ENCODE results near the gene USP54. TPM values are rescaled to one million over a fixed set of nuclear protein-coding genes. Genes with fewer than 3 reads are reported as not detected.
A peak's percentile ranks its signal among the peaks of the same experiment; 100 is the strongest.

The USP54 gene
- total and polyA plus RNA-seq, 9 of the 15 experiments (the other 6 are each of a cell fraction or from before 2014, with no cell fraction given) = 3.8 to 40.1 (median 16.9) TPM

DNA sequence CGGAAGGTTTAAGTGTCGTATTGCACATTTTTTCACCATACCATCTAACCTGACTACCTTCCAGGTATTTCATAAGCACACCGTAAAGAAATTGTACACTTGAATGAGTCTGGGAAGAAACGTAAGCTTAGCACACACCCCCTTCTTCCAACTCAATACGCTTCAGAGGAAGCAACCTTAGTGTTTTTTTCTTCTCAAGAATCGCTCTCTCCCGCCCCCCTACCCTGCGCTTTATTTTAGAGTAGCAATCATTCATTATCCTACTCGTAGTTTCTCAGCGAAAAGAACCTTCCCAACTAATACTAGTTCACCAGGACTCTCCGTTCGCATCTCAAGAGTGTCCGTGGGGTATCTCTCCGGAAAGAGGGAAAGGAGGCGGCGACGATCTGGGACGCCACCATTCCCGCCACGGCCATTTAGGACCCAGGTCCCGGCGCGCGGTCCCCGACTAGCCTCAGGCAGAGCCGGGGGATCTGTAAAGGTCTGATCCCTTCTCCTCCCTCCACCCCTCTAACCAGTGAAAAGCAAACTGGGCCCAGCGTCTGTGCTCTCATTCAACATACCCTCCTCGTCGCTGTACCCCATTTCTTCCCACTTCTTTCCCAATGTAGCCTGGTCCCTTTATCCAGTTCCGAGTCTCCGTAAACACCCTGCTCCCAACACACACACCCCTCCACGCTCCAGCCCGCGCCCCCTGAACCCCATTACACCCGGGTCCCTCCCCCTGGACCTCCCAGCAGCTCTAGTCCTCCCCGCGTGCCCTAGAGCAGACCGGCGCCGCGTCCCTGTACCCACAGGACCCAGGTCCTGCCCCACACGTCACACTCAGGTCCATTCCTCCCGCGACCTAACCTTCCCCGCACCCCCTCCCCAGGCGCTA, 34.1 kb upstream of the USP54 start (continued):
- TF ChIP-seq, protein P1, sequence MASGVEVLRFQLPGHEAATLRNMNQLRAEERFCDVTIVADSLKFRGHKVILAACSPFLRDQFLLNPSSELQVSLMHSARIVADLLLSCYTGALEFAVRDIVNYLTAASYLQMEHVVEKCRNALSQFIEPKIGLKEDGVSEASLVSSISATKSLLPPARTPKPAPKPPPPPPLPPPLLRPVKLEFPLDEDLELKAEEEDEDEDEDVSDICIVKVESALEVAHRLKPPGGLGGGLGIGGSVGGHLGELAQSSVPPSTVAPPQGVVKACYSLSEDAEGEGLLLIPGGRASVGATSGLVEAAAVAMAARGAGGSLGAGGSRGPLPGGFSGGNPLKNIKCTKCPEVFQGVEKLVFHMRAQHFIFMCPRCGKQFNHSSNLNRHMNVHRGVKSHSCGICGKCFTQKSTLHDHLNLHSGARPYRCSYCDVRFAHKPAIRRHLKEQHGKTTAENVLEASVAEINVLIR (CRISPR knock-in tag; IDR thresholded peaks at IDR 0.05) = no peak
- TF ChIP-seq GTF3C2 (IDR thresholded peaks at IDR 0.05; ENCODE audit: borderline replicate concordance, extremely low read depth, insufficient read length) (no peak), PRMT5 (CRISPR knock-in tag; IDR thresholded peaks at IDR 0.05) (no peak), HNRNPH1 (optimal IDR thresholded peaks at IDR 0.05; ENCODE audit: low read depth, low read length) (no peak), SMARCA4 (IDR thresholded peaks at IDR 0.05) (peak; percentile 37; the same call in 1 of the 2 replicates), ZNF3 (CRISPR knock-in tag; IDR thresholded peaks at IDR 0.05) (no peak), DDX20 (tag; IDR thresholded peaks at IDR 0.05; ENCODE audit: low read depth) (no peak), ADNP (tag; IDR thresholded peaks at IDR 0.05) (no peak), C11orf30 (IDR thresholded peaks at IDR 0.05; ENCODE audit: low read depth) (no peak), ARID2 (IDR thresholded peaks at IDR 0.05) (0 out of 2 replicates have a peak, but pooled peaks have one; percentile 20), SIX5 (IDR thresholded peaks at IDR 0.05; ENCODE audit: borderline replicate concordance in 1 of 2, insufficient read depth in 1 of 2, low read depth in 1 of 2, low read length in 2 of 2) (no peak), CBFA2T3 (IDR thresholded peaks at IDR 0.05) (no peak)
- TF ChIP-seq, protein P2, sequence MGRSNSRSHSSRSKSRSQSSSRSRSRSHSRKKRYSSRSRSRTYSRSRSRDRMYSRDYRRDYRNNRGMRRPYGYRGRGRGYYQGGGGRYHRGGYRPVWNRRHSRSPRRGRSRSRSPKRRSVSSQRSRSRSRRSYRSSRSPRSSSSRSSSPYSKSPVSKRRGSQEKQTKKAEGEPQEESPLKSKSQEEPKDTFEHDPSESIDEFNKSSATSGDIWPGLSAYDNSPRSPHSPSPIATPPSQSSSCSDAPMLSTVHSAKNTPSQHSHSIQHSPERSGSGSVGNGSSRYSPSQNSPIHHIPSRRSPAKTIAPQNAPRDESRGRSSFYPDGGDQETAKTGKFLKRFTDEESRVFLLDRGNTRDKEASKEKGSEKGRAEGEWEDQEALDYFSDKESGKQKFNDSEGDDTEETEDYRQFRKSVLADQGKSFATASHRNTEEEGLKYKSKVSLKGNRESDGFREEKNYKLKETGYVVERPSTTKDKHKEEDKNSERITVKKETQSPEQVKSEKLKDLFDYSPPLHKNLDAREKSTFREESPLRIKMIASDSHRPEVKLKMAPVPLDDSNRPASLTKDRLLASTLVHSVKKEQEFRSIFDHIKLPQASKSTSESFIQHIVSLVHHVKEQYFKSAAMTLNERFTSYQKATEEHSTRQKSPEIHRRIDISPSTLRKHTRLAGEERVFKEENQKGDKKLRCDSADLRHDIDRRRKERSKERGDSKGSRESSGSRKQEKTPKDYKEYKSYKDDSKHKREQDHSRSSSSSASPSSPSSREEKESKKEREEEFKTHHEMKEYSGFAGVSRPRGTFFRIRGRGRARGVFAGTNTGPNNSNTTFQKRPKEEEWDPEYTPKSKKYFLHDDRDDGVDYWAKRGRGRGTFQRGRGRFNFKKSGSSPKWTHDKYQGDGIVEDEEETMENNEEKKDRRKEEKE (IDR thresholded peaks at IDR 0.05; ENCODE audit: borderline replicate concordance in 1 of 2, control insufficient read depth in 1 of 2, low read depth in 2 of 2, low read length in 1 of 2) = no peak
- TF ChIP-seq, protein P3, sequence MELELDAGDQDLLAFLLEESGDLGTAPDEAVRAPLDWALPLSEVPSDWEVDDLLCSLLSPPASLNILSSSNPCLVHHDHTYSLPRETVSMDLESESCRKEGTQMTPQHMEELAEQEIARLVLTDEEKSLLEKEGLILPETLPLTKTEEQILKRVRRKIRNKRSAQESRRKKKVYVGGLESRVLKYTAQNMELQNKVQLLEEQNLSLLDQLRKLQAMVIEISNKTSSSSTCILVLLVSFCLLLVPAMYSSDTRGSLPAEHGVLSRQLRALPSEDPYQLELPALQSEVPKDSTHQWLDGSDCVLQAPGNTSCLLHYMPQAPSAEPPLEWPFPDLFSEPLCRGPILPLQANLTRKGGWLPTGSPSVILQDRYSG (tag; conservative IDR thresholded peaks at IDR 0.05; ENCODE audit: low read depth) = no peak
- TF ChIP-seq, protein P4, sequence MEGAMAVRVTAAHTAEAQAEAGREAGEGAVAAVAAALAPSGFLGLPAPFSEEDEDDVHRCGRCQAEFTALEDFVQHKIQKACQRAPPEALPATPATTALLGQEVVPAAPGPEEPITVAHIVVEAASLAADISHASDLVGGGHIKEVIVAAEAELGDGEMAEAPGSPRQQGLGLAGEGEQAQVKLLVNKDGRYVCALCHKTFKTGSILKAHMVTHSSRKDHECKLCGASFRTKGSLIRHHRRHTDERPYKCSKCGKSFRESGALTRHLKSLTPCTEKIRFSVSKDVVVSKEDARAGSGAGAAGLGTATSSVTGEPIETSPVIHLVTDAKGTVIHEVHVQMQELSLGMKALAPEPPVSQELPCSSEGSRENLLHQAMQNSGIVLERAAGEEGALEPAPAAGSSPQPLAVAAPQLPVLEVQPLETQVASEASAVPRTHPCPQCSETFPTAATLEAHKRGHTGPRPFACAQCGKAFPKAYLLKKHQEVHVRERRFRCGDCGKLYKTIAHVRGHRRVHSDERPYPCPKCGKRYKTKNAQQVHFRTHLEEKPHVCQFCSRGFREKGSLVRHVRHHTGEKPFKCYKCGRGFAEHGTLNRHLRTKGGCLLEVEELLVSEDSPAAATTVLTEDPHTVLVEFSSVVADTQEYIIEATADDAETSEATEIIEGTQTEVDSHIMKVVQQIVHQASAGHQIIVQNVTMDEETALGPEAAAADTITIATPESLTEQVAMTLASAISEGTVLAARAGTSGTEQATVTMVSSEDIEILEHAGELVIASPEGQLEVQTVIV (CRISPR knock-in tag; IDR thresholded peaks at IDR 0.05; ENCODE audit: borderline replicate concordance) = no peak

Data from K562 (cell line).